Osteocyte (in vitro differentiated cells): ENCODE measurements around the gene R3HDM2. TPM values are rescaled to one million over a fixed set of nuclear protein-coding genes. Genes with fewer than 3 reads are reported as not detected.
"Not testable (repeated sequence)": the region's sequence is repeated elsewhere in the genome, so short reads cannot be mapped to it uniquely, and the experiment has no call there.

Source experiments
- DNase-seq: peaks from one replicate; pipeline ENCODE4 v3.0.0; 2021; ENCODE audit warnings: mixed read lengths; ENCODE audit not compliant: unreplicated experiment; ENCODE audit errors: extremely low spot score
- H3K27ac Mint-ChIP-seq: one replicate; pipeline ENCODE4 v1.8.0; 2021; ENCODE audit warnings: mild to moderate bottlenecking, mixed read lengths; ENCODE audit not compliant: unreplicated experiment
- H3K27me3 Mint-ChIP-seq: one replicate; pipeline ENCODE4 v1.8.0; 2021; ENCODE audit warnings: mixed read lengths; ENCODE audit not compliant: unreplicated experiment
- H3K36me3 Mint-ChIP-seq: one replicate; pipeline ENCODE4 v1.8.0; 2021; ENCODE audit warnings: mixed read lengths; ENCODE audit not compliant: unreplicated experiment
- H3K4me1 Mint-ChIP-seq: one replicate; pipeline ENCODE4 v1.8.0; 2021; ENCODE audit warnings: mixed read lengths; ENCODE audit not compliant: unreplicated experiment
- H3K4me3 Mint-ChIP-seq: one replicate; pipeline ENCODE4 v1.8.0; 2021; ENCODE audit warnings: mild to moderate bottlenecking, moderate library complexity, mixed read lengths; ENCODE audit not compliant: unreplicated experiment
- H3K9me3 Mint-ChIP-seq: one replicate; pipeline ENCODE4 v1.8.0; 2021; ENCODE audit warnings: mixed read lengths; ENCODE audit not compliant: unreplicated experiment
- total RNA-seq: library from RNA; stranded (reverse); gene quantifications from 2 replicates; pipeline ENCODE4 v1.2.1, GENCODE V29; 2021
- TF ChIP-seq, protein P1 (sequence below): fragments of 200-600 bp; sonication (generic); IDR thresholded peaks from 2 replicates; pipeline ENCODE4 v1.5.0; 2021; ENCODE audit warnings: antibody characterized with exemption, mild to moderate bottlenecking, moderate library complexity

R3HDM2 gene
- total RNA-seq, 1 donor from 2014 or later, result 65.0 TPM

DNA sequence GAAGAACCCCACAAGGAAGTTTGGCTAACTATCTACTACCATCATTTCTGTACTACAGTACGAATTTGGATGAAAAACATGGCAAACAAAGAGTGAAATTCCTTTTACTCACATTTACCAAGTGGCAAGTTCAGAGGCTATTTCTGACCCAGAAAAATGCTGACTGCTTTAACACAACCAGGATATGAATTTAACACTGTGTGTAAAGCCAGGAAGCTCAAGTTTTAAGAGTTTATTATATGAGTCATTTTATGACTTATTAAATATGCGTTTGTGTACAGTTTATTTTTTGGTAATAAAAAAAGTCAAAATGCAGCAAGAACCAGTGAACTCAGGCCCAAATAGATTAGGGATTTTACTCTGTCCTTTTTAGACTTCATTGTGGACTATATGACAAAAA, 121.4 kb downstream of the R3HDM2 start:
- TF ChIP-seq, protein P1, sequence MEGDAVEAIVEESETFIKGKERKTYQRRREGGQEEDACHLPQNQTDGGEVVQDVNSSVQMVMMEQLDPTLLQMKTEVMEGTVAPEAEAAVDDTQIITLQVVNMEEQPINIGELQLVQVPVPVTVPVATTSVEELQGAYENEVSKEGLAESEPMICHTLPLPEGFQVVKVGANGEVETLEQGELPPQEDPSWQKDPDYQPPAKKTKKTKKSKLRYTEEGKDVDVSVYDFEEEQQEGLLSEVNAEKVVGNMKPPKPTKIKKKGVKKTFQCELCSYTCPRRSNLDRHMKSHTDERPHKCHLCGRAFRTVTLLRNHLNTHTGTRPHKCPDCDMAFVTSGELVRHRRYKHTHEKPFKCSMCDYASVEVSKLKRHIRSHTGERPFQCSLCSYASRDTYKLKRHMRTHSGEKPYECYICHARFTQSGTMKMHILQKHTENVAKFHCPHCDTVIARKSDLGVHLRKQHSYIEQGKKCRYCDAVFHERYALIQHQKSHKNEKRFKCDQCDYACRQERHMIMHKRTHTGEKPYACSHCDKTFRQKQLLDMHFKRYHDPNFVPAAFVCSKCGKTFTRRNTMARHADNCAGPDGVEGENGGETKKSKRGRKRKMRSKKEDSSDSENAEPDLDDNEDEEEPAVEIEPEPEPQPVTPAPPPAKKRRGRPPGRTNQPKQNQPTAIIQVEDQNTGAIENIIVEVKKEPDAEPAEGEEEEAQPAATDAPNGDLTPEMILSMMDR, result no peak
- peaks cover 18% of the 10 kb centered on the region for H3K4me1 Mint-ChIP-seq
- DNase-seq, result no peak
- H3K27ac Mint-ChIP-seq, result peak overlapping the region; percentile 27
- H3K27me3 Mint-ChIP-seq, result no peaks in the 10 kb centered on the region
- H3K4me3 Mint-ChIP-seq, result no peak overlapping the region
- peaks cover 13% of the 10 kb centered on the region for H3K36me3 Mint-ChIP-seq
- no peaks in the 10 kb centered on the region for H3K9me3 Mint-ChIP-seq

- no peak overlapping the region for H3K4me3 Mint-ChIP-seq
- H3K4me1 Mint-ChIP-seq, result no peaks in the 10 kb centered on the region
- no peak for DNase-seq
- no peak overlapping the region for H3K27ac Mint-ChIP-seq
- peaks cover 50% of the 10 kb centered on the region for H3K36me3 Mint-ChIP-seq
- H3K9me3 Mint-ChIP-seq, result no peaks in the 10 kb centered on the region
- H3K27me3 Mint-ChIP-seq, result no peaks in the 10 kb centered on the region
- TF ChIP-seq, protein P1, result no peak
Observed at GRCh38 chr12:57300961-57301584, 129.8 kb downstream of the R3HDM2 start.

GRCh38 chr12:57299514-57300016, 131.3 kb downstream of the R3HDM2 start:
- H3K4me1 Mint-ChIP-seq, result no peaks in the 10 kb centered on the region
- peaks cover 50% of the 10 kb centered on the region for H3K36me3 Mint-ChIP-seq
- H3K27me3 Mint-ChIP-seq, result no peaks in the 10 kb centered on the region

DNA sequence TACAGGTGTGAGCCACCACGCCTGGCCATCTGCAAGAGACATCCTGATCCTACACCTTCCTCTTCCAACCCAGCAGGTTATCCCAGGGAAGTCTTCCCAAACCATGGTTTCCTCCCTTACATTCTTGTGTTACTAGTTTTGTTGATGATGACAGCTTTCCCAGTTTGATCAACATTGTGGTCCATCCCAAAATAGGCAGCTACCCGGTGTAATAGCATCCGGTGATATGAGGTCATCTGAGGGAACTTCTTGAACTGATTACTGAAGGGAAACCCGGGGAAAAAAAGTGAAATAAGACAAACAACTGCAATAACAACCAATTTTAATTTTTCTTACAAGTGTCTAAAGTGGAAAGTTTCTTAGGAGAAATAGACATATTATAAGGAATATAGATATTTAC, 134.6 kb downstream of the R3HDM2 start:
- Mint-ChIP-seq H3K4me3 (no peak overlapping the region), H3K27me3 (no peaks in the 10 kb centered on the region), H3K4me1 (no peaks in the 10 kb centered on the region), H3K27ac (no peak overlapping the region), H3K36me3 (peaks cover 46% of the 10 kb centered on the region), H3K9me3 (no peaks in the 10 kb centered on the region)
- DNase-seq, result no peak
- TF ChIP-seq, protein P1, result no peak

More at GRCh38 chr12:57299514-57300016, 131.3 kb downstream of the R3HDM2 start:
- DNase-seq, result no peak
- Mint-ChIP-seq H3K4me3 (no peak overlapping the region), H3K27ac (no peak overlapping the region), H3K9me3 (no peaks in the 10 kb centered on the region)
- TF ChIP-seq, protein P1, result no peak

DNA sequence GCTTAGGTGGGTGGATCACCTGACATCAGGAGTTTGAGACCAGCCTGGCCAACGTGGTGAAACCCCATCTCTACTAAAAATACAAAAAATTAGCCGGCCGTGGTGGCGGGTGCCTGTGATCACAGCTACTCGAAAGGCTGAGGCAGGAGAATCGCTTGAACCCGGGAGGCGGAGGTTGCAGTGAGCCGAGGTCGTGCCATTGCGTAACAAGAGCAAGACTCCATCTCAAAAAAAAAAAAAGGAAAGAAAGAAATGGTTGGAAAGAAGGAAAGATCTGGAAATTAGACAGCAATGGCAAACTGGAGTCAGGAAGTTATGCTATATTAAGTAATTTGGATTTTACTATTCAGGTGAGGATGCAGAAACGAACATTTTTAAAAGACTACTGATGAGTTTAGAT, 148.8 kb downstream of the R3HDM2 start:
- H3K27ac Mint-ChIP-seq, H3K27me3 Mint-ChIP-seq, H3K4me3 Mint-ChIP-seq, DNase-seq, H3K9me3 Mint-ChIP-seq: not testable (repeated sequence)
- H3K36me3 Mint-ChIP-seq, result peaks cover 45% of the 10 kb centered on the region
- H3K4me1 Mint-ChIP-seq, result peaks cover 18% of the 10 kb centered on the region
